BE2C (cell line): ENCODE results near the gene HNRNPDL.
"Not testable (repeated sequence)": the region's sequence is repeated elsewhere in the genome, so short reads cannot be mapped to it uniquely, and the experiment has no call there.

Experiments
- DNase-seq: peaks from one replicate; pipeline ENCODE4 v3.0.0-alpha.2; 2020
- H3K27me3 ChIP-seq: fragments of 250-450 bp; sonication (Bioruptor Pico); 2 replicates; pipeline ENCODE4 v1.5.1; 2020; ENCODE audit warnings: mild to moderate bottlenecking
- H3K36me3 ChIP-seq: fragments of 250-450 bp; sonication (Bioruptor Pico); 2 replicates; pipeline ENCODE4 v1.5.1; 2020; ENCODE audit warnings: mild to moderate bottlenecking
- H3K4me1 ChIP-seq: fragments of 250-450 bp; sonication (Bioruptor Pico); 2 replicates; pipeline ENCODE4 v1.5.1; 2020
- H3K4me3 ChIP-seq: 2 replicates; pipeline ENCODE4 v1.5.1; 2011; ENCODE audit warnings: low read depth, low read length
- H3K9me3 ChIP-seq: fragments of 250-450 bp; sonication (Bioruptor Pico); 2 replicates; pipeline ENCODE4 v1.5.1; 2020
- TF ChIP-seq, protein P1 (sequence below): IDR thresholded peaks from 2 replicates; pipeline ENCODE4 v1.5.1; 2012; ENCODE audit warnings: mild to moderate bottlenecking, low read depth, low read length

HNRNPDL gene

DNA sequence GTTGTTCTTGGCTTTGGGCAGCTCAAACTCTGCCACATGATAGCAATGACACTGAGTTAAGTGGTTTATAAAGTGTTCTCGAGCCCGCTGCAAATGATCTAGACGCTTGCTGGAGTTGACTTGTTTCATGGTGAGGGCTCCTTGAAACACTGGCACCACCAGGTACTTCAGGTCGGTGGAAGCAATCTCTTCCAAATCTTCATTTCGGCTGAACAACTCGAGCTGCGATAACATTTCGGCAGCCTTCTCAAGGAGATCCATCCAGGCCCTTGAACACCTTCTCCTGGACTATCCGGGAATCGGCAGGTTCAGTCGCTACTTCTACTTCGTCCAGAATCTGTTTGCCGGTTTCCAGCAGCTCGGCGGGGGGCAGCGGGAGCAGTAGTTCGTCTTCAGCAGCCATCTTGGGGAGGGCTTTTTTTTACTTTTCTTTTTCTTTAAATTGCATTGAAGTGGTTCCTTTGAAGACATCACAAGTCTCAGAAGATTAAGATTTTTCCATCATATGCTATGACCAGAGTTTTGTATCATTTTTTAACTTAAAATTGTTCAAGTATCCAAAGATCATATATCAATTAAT, 28.0 kb downstream of the HNRNPDL start:
- no peak for DNase-seq
- Histone ChIP-seq H3K27me3 (no peaks in the 10 kb centered on the region), H3K36me3 (no peaks in the 10 kb centered on the region), H3K4me3 (no peak overlapping the region), H3K4me1 (no peaks in the 10 kb centered on the region), H3K9me3 (no peaks in the 10 kb centered on the region)
- TF ChIP-seq, protein P1, sequence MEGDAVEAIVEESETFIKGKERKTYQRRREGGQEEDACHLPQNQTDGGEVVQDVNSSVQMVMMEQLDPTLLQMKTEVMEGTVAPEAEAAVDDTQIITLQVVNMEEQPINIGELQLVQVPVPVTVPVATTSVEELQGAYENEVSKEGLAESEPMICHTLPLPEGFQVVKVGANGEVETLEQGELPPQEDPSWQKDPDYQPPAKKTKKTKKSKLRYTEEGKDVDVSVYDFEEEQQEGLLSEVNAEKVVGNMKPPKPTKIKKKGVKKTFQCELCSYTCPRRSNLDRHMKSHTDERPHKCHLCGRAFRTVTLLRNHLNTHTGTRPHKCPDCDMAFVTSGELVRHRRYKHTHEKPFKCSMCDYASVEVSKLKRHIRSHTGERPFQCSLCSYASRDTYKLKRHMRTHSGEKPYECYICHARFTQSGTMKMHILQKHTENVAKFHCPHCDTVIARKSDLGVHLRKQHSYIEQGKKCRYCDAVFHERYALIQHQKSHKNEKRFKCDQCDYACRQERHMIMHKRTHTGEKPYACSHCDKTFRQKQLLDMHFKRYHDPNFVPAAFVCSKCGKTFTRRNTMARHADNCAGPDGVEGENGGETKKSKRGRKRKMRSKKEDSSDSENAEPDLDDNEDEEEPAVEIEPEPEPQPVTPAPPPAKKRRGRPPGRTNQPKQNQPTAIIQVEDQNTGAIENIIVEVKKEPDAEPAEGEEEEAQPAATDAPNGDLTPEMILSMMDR: no peak

DNA sequence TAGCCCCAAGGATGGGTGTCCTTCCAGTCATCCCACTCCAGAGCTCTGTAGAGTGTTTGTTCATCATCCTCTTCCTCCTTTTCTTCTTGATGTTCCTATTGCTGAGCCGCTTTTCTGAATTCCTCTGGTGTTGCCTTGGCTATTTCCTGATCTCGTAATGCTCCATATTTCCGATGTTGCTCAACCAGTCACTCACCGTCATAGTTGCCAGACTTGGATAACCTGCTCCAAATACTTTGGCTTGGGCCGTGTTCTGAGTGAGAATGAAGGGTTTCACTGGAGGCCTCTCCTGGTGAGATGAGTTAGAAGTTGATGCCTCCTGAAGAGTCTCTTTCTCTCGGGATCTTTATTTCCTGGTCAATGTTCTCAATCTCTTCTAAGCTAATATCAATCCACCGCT, 28.7 kb downstream of the HNRNPDL start:
- TF ChIP-seq, protein P1: no peak
- H3K4me1 ChIP-seq: no peaks in the 10 kb centered on the region
- no peak overlapping the region for H3K4me3 ChIP-seq
- H3K27me3 ChIP-seq: no peaks in the 10 kb centered on the region
- H3K9me3 ChIP-seq: no peaks in the 10 kb centered on the region
- DNase-seq: no peak
- no peaks in the 10 kb centered on the region for H3K36me3 ChIP-seq

DNA sequence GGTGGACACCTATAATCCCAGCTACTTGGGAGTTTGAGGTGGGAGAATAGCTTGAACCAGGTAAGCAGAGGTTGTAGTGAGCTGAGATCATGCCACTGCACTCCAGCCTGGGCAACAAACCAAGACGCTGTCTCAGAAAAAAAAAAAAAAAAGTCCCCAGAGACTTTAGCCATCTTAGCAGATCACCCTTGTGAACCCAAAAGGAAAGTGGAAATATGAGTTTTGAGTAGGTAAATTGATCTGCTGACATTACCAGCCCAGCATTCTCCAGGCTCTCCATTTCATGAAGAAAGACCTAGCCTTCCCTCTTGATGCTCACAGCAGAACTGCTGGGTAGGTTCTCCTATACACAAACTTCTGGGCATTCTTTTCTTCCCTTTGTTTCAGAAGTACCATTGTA, 32.0 kb downstream of the HNRNPDL start:
- TF ChIP-seq, protein P1: no peak
- H3K4me1 ChIP-seq: no peaks in the 10 kb centered on the region
- DNase-seq: no peak

DNA sequence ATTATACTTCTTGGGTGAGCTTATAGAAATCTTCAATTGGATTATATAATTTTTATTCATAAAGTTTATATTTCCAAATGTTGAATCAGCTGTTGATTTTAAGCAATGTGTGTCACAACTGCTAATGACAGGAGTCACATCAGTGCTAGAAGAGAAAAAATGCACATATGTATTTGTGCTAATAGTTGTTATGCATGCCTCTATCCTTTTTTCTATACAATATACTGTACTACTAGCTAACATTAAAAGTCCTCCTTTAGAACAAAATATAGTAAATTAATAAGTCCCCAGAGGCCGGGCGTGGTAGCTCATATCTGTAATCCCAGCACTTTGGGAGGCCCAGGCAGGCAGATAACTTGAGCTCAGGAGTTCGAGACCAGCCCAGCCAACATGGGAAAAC, 32.7 kb downstream of the HNRNPDL start:
- Histone ChIP-seq H3K9me3 (no peaks in the 10 kb centered on the region), H3K4me1 (no peaks in the 10 kb centered on the region), H3K4me3 (no peak overlapping the region), H3K27me3 (no peaks in the 10 kb centered on the region), H3K36me3 (no peaks in the 10 kb centered on the region)
- TF ChIP-seq, protein P1: no peak
- no peak for DNase-seq

More for the DNA sequence above, 32.0 kb downstream of the HNRNPDL start:
- H3K36me3 ChIP-seq: no peaks in the 10 kb centered on the region
- no peaks in the 10 kb centered on the region for H3K27me3 ChIP-seq
- H3K4me3 ChIP-seq: no peak overlapping the region
- H3K9me3 ChIP-seq: no peaks in the 10 kb centered on the region

DNA sequence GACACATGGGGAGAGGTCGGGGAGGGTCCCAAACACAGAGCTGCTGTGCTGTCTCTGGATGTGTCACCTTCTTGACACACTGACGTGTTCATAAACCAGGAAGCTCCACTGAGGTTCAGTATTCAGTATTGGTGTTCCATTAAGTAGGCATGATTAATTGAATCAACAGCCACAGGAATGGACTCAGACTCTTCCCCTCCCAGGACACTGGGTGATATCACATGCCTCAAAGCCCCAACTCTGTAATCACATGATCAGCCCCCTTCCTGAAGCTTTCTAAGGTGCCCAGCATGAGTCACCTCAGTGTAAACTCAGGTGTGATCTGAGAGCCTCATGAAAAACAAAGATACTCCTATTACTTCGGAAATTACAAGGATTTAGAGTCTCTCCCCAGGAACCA, 35.4 kb downstream of the HNRNPDL start:
- H3K27me3 ChIP-seq: no peaks in the 10 kb centered on the region
- DNase-seq: no peak
- TF ChIP-seq, protein P1: no peak
- H3K9me3 ChIP-seq: no peaks in the 10 kb centered on the region
- H3K36me3 ChIP-seq: no peaks in the 10 kb centered on the region
- no peak overlapping the region for H3K4me3 ChIP-seq
- H3K4me1 ChIP-seq: no peaks in the 10 kb centered on the region

DNA sequence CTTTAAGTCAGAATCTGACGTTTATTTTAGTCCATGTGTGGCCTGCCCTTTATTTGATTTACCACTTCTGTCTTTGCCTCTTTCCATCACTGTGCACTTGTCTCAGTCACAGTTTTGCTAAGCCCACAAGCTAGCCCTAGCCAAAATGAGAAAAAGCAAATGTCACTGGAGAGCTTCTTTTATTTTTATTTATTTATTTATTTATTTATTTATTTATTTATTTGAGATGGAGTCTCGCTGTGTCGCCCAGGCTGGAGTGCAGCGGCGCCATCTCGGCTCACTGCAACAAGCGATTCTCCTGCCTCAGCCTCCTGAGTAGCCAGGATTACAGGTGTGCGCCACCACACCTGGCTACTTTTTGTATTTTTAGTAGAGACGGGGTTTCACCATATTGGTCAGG, 40.2 kb downstream of the HNRNPDL start:
- DNase-seq, H3K36me3 ChIP-seq, H3K4me3 ChIP-seq, H3K4me1 ChIP-seq, H3K27me3 ChIP-seq, H3K9me3 ChIP-seq: not testable (repeated sequence)

DNA sequence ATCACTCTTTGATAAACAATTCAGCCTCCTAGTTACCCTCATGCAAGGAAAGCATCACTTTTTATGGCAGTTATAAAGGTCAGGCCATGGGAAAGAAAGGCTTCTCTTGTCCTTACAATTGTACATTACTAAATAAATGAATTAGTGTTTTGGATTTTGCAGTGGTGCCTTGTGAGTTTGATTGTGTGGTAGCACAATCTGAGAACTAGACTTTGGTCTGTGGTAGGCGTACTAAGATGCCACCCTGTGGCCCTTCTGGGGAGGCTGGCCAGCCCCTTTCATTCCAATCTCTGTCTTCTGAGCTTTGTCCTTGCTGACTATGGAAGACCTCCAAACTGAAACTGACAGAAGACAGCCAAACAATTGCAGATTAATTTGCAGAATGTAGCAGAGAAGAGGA, 41.9 kb downstream of the HNRNPDL start:
- H3K36me3 ChIP-seq: no peaks in the 10 kb centered on the region
- no peaks in the 10 kb centered on the region for H3K4me1 ChIP-seq
- no peak overlapping the region for H3K4me3 ChIP-seq
- no peak for DNase-seq
- TF ChIP-seq, protein P1: peak; percentile 15; the same call in 1 of the 2 replicates
- no peaks in the 10 kb centered on the region for H3K27me3 ChIP-seq
- no peaks in the 10 kb centered on the region for H3K9me3 ChIP-seq

DNA sequence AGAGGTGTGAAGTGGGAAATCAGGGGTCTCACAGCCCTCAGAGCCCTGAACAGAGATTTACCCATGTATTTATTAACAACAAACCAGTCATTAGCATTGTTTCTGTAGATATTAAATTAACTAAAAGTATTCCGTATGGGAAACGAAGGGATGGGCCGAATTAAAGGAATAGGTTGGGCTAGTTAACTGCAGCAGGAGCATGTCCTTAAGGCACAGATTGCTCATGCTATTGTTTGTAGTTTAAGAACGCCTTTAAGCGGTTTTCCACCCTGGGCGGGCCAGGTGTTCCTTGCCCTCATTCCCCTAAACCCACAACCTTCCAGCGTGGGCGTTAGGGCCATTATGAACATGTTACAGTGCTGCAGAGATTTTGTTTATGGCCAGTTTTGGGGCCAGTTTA, 44.0 kb downstream of the HNRNPDL start:
- not testable (repeated sequence) for H3K36me3 ChIP-seq, H3K9me3 ChIP-seq, H3K4me1 ChIP-seq, H3K4me3 ChIP-seq, DNase-seq, H3K27me3 ChIP-seq
